Measurements from ENCODE around the gene XPO1. TPM values are rescaled to one million over a fixed set of nuclear protein-coding genes. Genes with fewer than 3 reads are reported as not detected.

The XPO1 gene
- total RNA-seq, 1 experiment from 2014 or later: 436 TPM

- H3K4me1 ChIP-seq: no peaks in the 10 kb centered on the region
- peaks cover 6% of the 10 kb centered on the region; the same call in 1 of the 2 replicates for H3K36me3 ChIP-seq
- H3K27me3 ChIP-seq: no peaks in the 10 kb centered on the region
- 0 out of 2 replicates have a peak, but pooled peaks cover 3% of the 10 kb centered on the region for H3K9me3 ChIP-seq (replicated peaks)
- no peak overlapping the region for H3K4me3 ChIP-seq
- no peak overlapping the region for H3K27ac ChIP-seq
- DNase-seq: no peak
These were observed 98.7 kb downstream of the XPO1 start for GRCh38 chr2:61439241-61440002.

GRCh38 chr2:61438670-61439069 lies 99.5 kb downstream of the XPO1 start:
- no peaks in the 10 kb centered on the region for H3K27me3 ChIP-seq
- DNase-seq: no peak
- H3K4me3 ChIP-seq: no peak overlapping the region
- H3K4me1 ChIP-seq: no peaks in the 10 kb centered on the region
- H3K36me3 ChIP-seq: 0 out of 2 replicates have a peak, but pooled peaks cover 2% of the 10 kb centered on the region
- H3K9me3 ChIP-seq (replicated peaks): 0 out of 2 replicates have a peak, but pooled peaks cover 3% of the 10 kb centered on the region
- H3K27ac ChIP-seq: no peak overlapping the region

GRCh38 chr2:61437170-61437569 lies 101.0 kb downstream of the XPO1 start:
- DNase-seq: no peak
- 0 out of 2 replicates have a peak, but pooled peaks cover 3% of the 10 kb centered on the region for H3K9me3 ChIP-seq (replicated peaks)
- H3K4me1 ChIP-seq: no peaks in the 10 kb centered on the region
- no peaks in the 10 kb centered on the region for H3K36me3 ChIP-seq
- H3K27ac ChIP-seq: no peak overlapping the region
- H3K4me3 ChIP-seq: no peak overlapping the region
- no peaks in the 10 kb centered on the region for H3K27me3 ChIP-seq

- no peaks in the 10 kb centered on the region for H3K4me1 ChIP-seq
- no peaks in the 10 kb centered on the region for H3K27me3 ChIP-seq
- no peak overlapping the region for H3K27ac ChIP-seq
- no peak for DNase-seq
- no peaks in the 10 kb centered on the region for H3K36me3 ChIP-seq
- H3K4me3 ChIP-seq: no peak overlapping the region
- 0 out of 2 replicates have a peak, but pooled peaks cover 3% of the 10 kb centered on the region for H3K9me3 ChIP-seq (replicated peaks)
These were observed 102.1 kb downstream of the XPO1 start for GRCh38 chr2:61436092-61436491.

GRCh38 chr2:61435291-61435690 lies 102.9 kb downstream of the XPO1 start:
- H3K27me3 ChIP-seq: no peaks in the 10 kb centered on the region
- H3K4me3 ChIP-seq: no peak overlapping the region
- no peak overlapping the region for H3K27ac ChIP-seq
- no peaks in the 10 kb centered on the region for H3K36me3 ChIP-seq
- no peaks in the 10 kb centered on the region for H3K4me1 ChIP-seq
- DNase-seq: no peak
- 0 out of 2 replicates have a peak, but pooled peaks cover 3% of the 10 kb centered on the region for H3K9me3 ChIP-seq (replicated peaks)

GRCh38 chr2:61434314-61434713 lies 103.8 kb downstream of the XPO1 start:
- H3K27ac ChIP-seq: no peak overlapping the region
- no peaks in the 10 kb centered on the region for H3K27me3 ChIP-seq
- no peaks in the 10 kb centered on the region for H3K36me3 ChIP-seq
- no peak overlapping the region for H3K4me3 ChIP-seq
- no peak for DNase-seq
- H3K9me3 ChIP-seq (replicated peaks): 0 out of 2 replicates have a peak, but pooled peaks cover 3% of the 10 kb centered on the region
- H3K4me1 ChIP-seq: no peaks in the 10 kb centered on the region

- Histone ChIP-seq H3K27ac (no peak overlapping the region), H3K4me3 (no peak overlapping the region), H3K27me3 (no peaks in the 10 kb centered on the region), H3K9me3 (replicated peaks) (0 out of 2 replicates have a peak, but pooled peaks cover 3% of the 10 kb centered on the region), H3K4me1 (no peaks in the 10 kb centered on the region), H3K36me3 (no peaks in the 10 kb centered on the region)
- no peak for DNase-seq
These were observed 104.5 kb downstream of the XPO1 start for GRCh38 chr2:61433606-61434005.

- H3K27ac ChIP-seq: no peak overlapping the region
- no peaks in the 10 kb centered on the region for H3K4me1 ChIP-seq
- DNase-seq: no peak
- no peaks in the 10 kb centered on the region for H3K36me3 ChIP-seq
- H3K4me3 ChIP-seq: no peak overlapping the region
- H3K27me3 ChIP-seq: no peaks in the 10 kb centered on the region
- 0 out of 2 replicates have a peak, but pooled peaks cover 3% of the 10 kb centered on the region for H3K9me3 ChIP-seq (replicated peaks)
These were observed 105.2 kb downstream of the XPO1 start for GRCh38 chr2:61432990-61433389.

- H3K27me3 ChIP-seq: no peaks in the 10 kb centered on the region
- DNase-seq: no peak
- no peaks in the 10 kb centered on the region for H3K9me3 ChIP-seq (replicated peaks)
- no peaks in the 10 kb centered on the region; the same call in 1 of the 2 replicates for H3K36me3 ChIP-seq
- H3K27ac ChIP-seq: no peak overlapping the region
- no peak overlapping the region for H3K4me3 ChIP-seq
- no peaks in the 10 kb centered on the region for H3K4me1 ChIP-seq
These were observed 106.8 kb downstream of the XPO1 start for GRCh38 chr2:61431345-61431744.

Other genes with a start within 250 kb of the XPO1 start
- gene USP34, start 67.3 kb downstream of the XPO1 start, total RNA-seq (2014; rRNA removed; shearing (Covaris generic)): 112 and 133 TPM in 2 replicates